HEK293 (cell line): ENCODE measurements around the gene LRP6.

ENCODE experiments used
- CTCF ChIA-PET: fragments of 350-600 bp; formaldehyde crosslinking; extraction: SDS; loops from one replicate; lab custom pipeline; 2021; ENCODE audit warnings: antibody characterized with exemption; lab: Yijun Ruan, JAX
- POLR2A ChIA-PET: fragments of 300-600 bp; formaldehyde crosslinking; extraction: SDS; loops from one replicate; lab custom pipeline; 2020; ENCODE audit warnings: antibody characterized with exemption, inconsistent platforms; lab: Yijun Ruan, JAX
- H3K27ac ChIP-seq: fragments of 200-500 bp; sonication (Bioruptor generic); 2 replicates; pipeline ENCODE4 v1.5.1; 2014; ENCODE audit warnings: low read depth, low read length, control low read depth, inconsistent platforms; ENCODE audit errors: extremely low read depth
- H3K36me3 ChIP-seq, 2 experiments: fragments of 200-500 bp in 1 of 2; sonication (Bioruptor generic) in 1 of 2; 1 replicate in 1 of 2; 2 replicates in 1 of 2; pipeline ENCODE4 v1.5.1; 2014 to 2017; ENCODE audit warnings: inconsistent platforms in 2 of 2, low read length in 2 of 2; ENCODE audit not compliant: control insufficient read depth in 2 of 2, insufficient read depth in 1 of 2
- H3K4me1 ChIP-seq: fragments of 200-500 bp; sonication (Bioruptor generic); 2 replicates; pipeline ENCODE4 v1.5.1; 2014; ENCODE audit warnings: mild to moderate bottlenecking, low read length, inconsistent platforms; ENCODE audit not compliant: control insufficient read depth, insufficient read depth
- H3K4me3 ChIP-seq: 2 replicates; pipeline ENCODE4 v1.5.1; 2011; ENCODE audit warnings: low read depth, mild to moderate bottlenecking, control low read depth, low read length, moderate library complexity
- H3K9me3 ChIP-seq: fragments of 200-500 bp; sonication (Bioruptor generic); 2 replicates; pipeline ENCODE4 v1.5.1; 2014; ENCODE audit warnings: low read depth, low read length, inconsistent platforms; ENCODE audit not compliant: control insufficient read depth, insufficient read depth
- AEBP2 ChIP-seq: fragments of 450-650 bp; formaldehyde crosslinking; IDR thresholded peaks from 2 replicates; pipeline ENCODE4 v1.5.1; 2016; ENCODE audit warnings: missing biosample characterization, missing genetic modification characterization, borderline replicate concordance
- ELK4 ChIP-seq: IDR thresholded peaks from 2 replicates; pipeline ENCODE4 v1.6.1; 2011; ENCODE audit warnings: mild to moderate bottlenecking, low read depth, low read length, borderline replicate concordance
- HOXC10 ChIP-seq: sonication (generic); formaldehyde crosslinking; IDR thresholded peaks from 2 replicates; pipeline ENCODE4 v1.8.1; 2023; ENCODE audit warnings: mild to moderate bottlenecking, missing genetic modification reagents
- KLF10 ChIP-seq: fragments of 450-650 bp; IDR thresholded peaks from 2 replicates; pipeline ENCODE4 v1.5.1; 2018; ENCODE audit warnings: missing biosample characterization, mild to moderate bottlenecking, missing genetic modification characterization
- MEIS1 ChIP-seq: sonication (generic); formaldehyde crosslinking; IDR thresholded peaks from 2 replicates; pipeline ENCODE4 v1.8.1; 2022; ENCODE audit warnings: missing genetic modification reagents, mild to moderate bottlenecking, borderline replicate concordance
- PRDM1 ChIP-seq: fragments of 450-650 bp; formaldehyde crosslinking; IDR thresholded peaks from 2 replicates; pipeline ENCODE4; 2016; ENCODE audit warnings: missing biosample characterization, missing genetic modification characterization
- PRDM6 ChIP-seq: fragments of 450-650 bp; formaldehyde crosslinking; IDR thresholded peaks from 2 replicates; pipeline ENCODE4 v1.5.1; 2017; ENCODE audit warnings: missing biosample characterization, missing genetic modification characterization
- RBAK ChIP-seq: fragments of 450-650 bp; formaldehyde crosslinking; IDR thresholded peaks from 2 replicates; pipeline ENCODE4 v1.5.1; 2016; ENCODE audit warnings: missing biosample characterization, missing genetic modification characterization
- SALL2 ChIP-seq: fragments of 450-650 bp; formaldehyde crosslinking; IDR thresholded peaks from 2 replicates; pipeline ENCODE4 v1.5.0; 2017; ENCODE audit warnings: missing biosample characterization, mild to moderate bottlenecking, missing genetic modification characterization, borderline replicate concordance
- SCRT1 ChIP-seq: fragments of 450-650 bp; formaldehyde crosslinking; IDR thresholded peaks from 2 replicates; pipeline ENCODE4 v1.5.1; 2016; ENCODE audit warnings: missing biosample characterization, missing genetic modification characterization, borderline replicate concordance
- SP7 ChIP-seq: fragments of 450-650 bp; formaldehyde crosslinking; IDR thresholded peaks from 2 replicates; pipeline ENCODE4 v1.5.1; 2016; ENCODE audit warnings: missing biosample characterization, missing genetic modification characterization
- WT1 ChIP-seq: fragments of 450-650 bp; formaldehyde crosslinking; IDR thresholded peaks from 2 replicates; pipeline ENCODE4 v1.5.1; 2016; ENCODE audit warnings: missing biosample characterization, missing genetic modification characterization
- YY2 ChIP-seq: fragments of 450-650 bp; formaldehyde crosslinking; IDR thresholded peaks from 2 replicates; pipeline ENCODE4 v1.5.1; 2016; ENCODE audit warnings: missing biosample characterization, missing genetic modification characterization
- ZBTB11 ChIP-seq: fragments of 450-650 bp; formaldehyde crosslinking; conservative IDR thresholded peaks from 2 replicates; pipeline ENCODE4 v1.5.1; 2016; ENCODE audit warnings: low read depth, missing biosample characterization, missing genetic modification characterization
- ZEB2 ChIP-seq: fragments of 450-650 bp; formaldehyde crosslinking; IDR thresholded peaks from 2 replicates; pipeline ENCODE4 v1.5.1; 2016; ENCODE audit warnings: missing biosample characterization, missing genetic modification characterization
- ZFP3 ChIP-seq: fragments of 450-650 bp; formaldehyde crosslinking; IDR thresholded peaks from 2 replicates; pipeline ENCODE4 v1.5.1; 2016; ENCODE audit warnings: low read depth, missing biosample characterization, missing genetic modification characterization
- ZNF132 ChIP-seq: fragments of 450-650 bp; formaldehyde crosslinking; IDR thresholded peaks from 2 replicates; pipeline ENCODE4 v1.5.1; 2017; ENCODE audit warnings: missing biosample characterization, missing genetic modification characterization, borderline replicate concordance
- ZNF248 ChIP-seq: fragments of 450-650 bp; formaldehyde crosslinking; IDR thresholded peaks from 2 replicates; pipeline ENCODE4 v1.5.1; 2017; ENCODE audit warnings: missing biosample characterization, missing genetic modification characterization
- ZNF416 ChIP-seq: fragments of 450-650 bp; formaldehyde crosslinking; IDR thresholded peaks from 2 replicates; pipeline ENCODE4 v1.5.1; 2016; ENCODE audit warnings: missing biosample characterization, missing genetic modification characterization
- ZNF48 ChIP-seq: fragments of 450-650 bp; formaldehyde crosslinking; IDR thresholded peaks from 2 replicates; pipeline ENCODE4 v1.5.1; 2016; ENCODE audit warnings: missing biosample characterization, missing genetic modification characterization
- ZNF514 ChIP-seq: fragments of 450-650 bp; formaldehyde crosslinking; IDR thresholded peaks from 2 replicates; pipeline ENCODE4 v1.5.1; 2016; ENCODE audit warnings: missing biosample characterization, missing genetic modification characterization
- ZNF530 ChIP-seq: fragments of 450-650 bp; formaldehyde crosslinking; IDR thresholded peaks from 2 replicates; pipeline ENCODE4 v1.5.1; 2016; ENCODE audit warnings: low read depth, missing biosample characterization, missing genetic modification characterization
- ZNF561 ChIP-seq: fragments of 450-650 bp; IDR thresholded peaks from 2 replicates; pipeline ENCODE4 v1.5.1; 2018; ENCODE audit warnings: missing biosample characterization, missing genetic modification characterization, borderline replicate concordance
- ZNF626 ChIP-seq: fragments of 450-650 bp; sonication (Bioruptor Pico); formaldehyde crosslinking; IDR thresholded peaks from 2 replicates; pipeline ENCODE4 v1.5.1; 2018; ENCODE audit warnings: missing biosample characterization, missing genetic modification characterization, inconsistent platforms
- ZNF660 ChIP-seq: fragments of 450-650 bp; IDR thresholded peaks from 2 replicates; pipeline ENCODE4 v1.5.1; 2018; ENCODE audit warnings: missing biosample characterization, mild to moderate bottlenecking, missing genetic modification characterization
- ZNF792 ChIP-seq: fragments of 450-650 bp; formaldehyde crosslinking; IDR thresholded peaks from 2 replicates; pipeline ENCODE4 v1.5.1; 2016; ENCODE audit warnings: missing biosample characterization, missing genetic modification characterization
- ZNF843 ChIP-seq: fragments of 450-650 bp; formaldehyde crosslinking; IDR thresholded peaks from 2 replicates; pipeline ENCODE4 v1.5.1; 2016; ENCODE audit warnings: missing biosample characterization, missing genetic modification characterization

The LRP6 gene

GRCh38 chr12:12195081-12195480, 71.8 kb downstream of the LRP6 start:
- CTCF ChIA-PET = no interaction called here

GRCh38 chr12:12194206-12194605, 72.6 kb downstream of the LRP6 start:
- TF ChIP-seq SP7 (tag by site-specific recombination) = 0 out of 2 replicates have a peak, but pooled peaks have one; percentile 13
- TF ChIP-seq ZNF48 (tag by site-specific recombination) = no peak
- TF ChIP-seq PRDM6 (tag by site-specific recombination) = peak; percentile 64
- ChIA-PET POLR2A (no interaction called here), CTCF (no interaction called here)
- H3K36me3 ChIP-seq = peaks cover 0 to 2% of the 10 kb centered on the region in 2 experiments; a peak in 1 of 3 replicates
- H3K4me3 ChIP-seq = no peak overlapping the region
- H3K4me1 ChIP-seq = peaks cover 17% of the 10 kb centered on the region
- H3K27ac ChIP-seq = no peak overlapping the region
- no peaks in the 10 kb centered on the region for H3K9me3 ChIP-seq

More at GRCh38 chr12:12195081-12195480, 71.8 kb downstream of the LRP6 start:
- H3K27ac ChIP-seq = no peak overlapping the region
- TF ChIP-seq ZNF248 (no peak), ZNF626 (no peak), WT1 (no peak), ZBTB11 (tag by site-specific recombination) (no peak), YY2 (no peak), ZNF561 (tag by site-specific recombination) (no peak), ZNF132 (no peak), RBAK (tag by site-specific recombination) (no peak), ZNF660 (no peak), PRDM1 (tag by site-specific recombination) (no peak), MEIS1 (no peak), KLF10 (tag by site-specific recombination) (no peak)
- H3K4me3 ChIP-seq = no peak overlapping the region
- POLR2A ChIA-PET = no interaction called here
- H3K4me1 ChIP-seq = peaks cover 17% of the 10 kb centered on the region
- peaks cover 5% of the 10 kb centered on the region in 2 experiments; a peak in 2 of 3 replicates for H3K36me3 ChIP-seq
- H3K9me3 ChIP-seq = no peaks in the 10 kb centered on the region

GRCh38 chr12:12191008-12191407, 75.8 kb downstream of the LRP6 start:
- H3K4me3 ChIP-seq = no peak overlapping the region
- POLR2A ChIA-PET = interaction anchor here (1.4 kb wide), 1 partner anchor 76 kb away, joined by 4 read pairs; the partner anchor contains the start of gene LRP6
- no peak overlapping the region for H3K27ac ChIP-seq
- H3K9me3 ChIP-seq = no peaks in the 10 kb centered on the region
- CTCF ChIA-PET = interaction anchor here (0.8 to 1.1 kb wide), 2 partner anchors 8 to 136 kb away, joined by 3 read pairs; no protein-coding TSS in a partner anchor
- H3K36me3 ChIP-seq = no peaks in the 10 kb centered on the region
- H3K4me1 ChIP-seq = peaks cover 17% of the 10 kb centered on the region
- TF ChIP-seq AEBP2 (tag by site-specific recombination) (no peak), ZNF530 (tag by site-specific recombination) (no peak), ELK4 (no peak), ZNF843 (no peak), SCRT1 (no peak), ZNF514 (no peak), ZEB2 (no peak), HOXC10 (CRISPR knock-in tag) (no peak), ZFP3 (tag by site-specific recombination) (no peak), ZNF416 (no peak), ZNF792 (tag by site-specific recombination) (no peak), SALL2 (no peak)
